ENCODE results near the gene CNGB1. TPM values are rescaled to one million over a fixed set of nuclear protein-coding genes. Genes with fewer than 3 reads are reported as not detected.

Gene CNGB1
- total RNA-seq, 1 donor from 2014 or later = not detected

- DNase-seq (ENCODE audit: low spot score) = no peak
- Mint-ChIP-seq H3K9me3 (ENCODE audit: unreplicated experiment) (no peaks in the 10 kb centered on the region), H3K4me3 (ENCODE audit: unreplicated experiment) (no peak overlapping the region), H3K27me3 (ENCODE audit: unreplicated experiment) (peaks cover 16% of the 10 kb centered on the region), H3K36me3 (ENCODE audit: low read depth, unreplicated experiment) (peaks cover 32% of the 10 kb centered on the region), H3K27ac (ENCODE audit: unreplicated experiment) (no peak overlapping the region), H3K4me1 (ENCODE audit: unreplicated experiment) (peaks cover 11% of the 10 kb centered on the region)
- TF ChIP-seq CTCF (IDR thresholded peaks at IDR 0.05; ENCODE audit: unreplicated experiment) = no peak
Measured at GRCh38 chr16:58002936-58003335, 32.0 kb upstream of the CNGB1 start.

DNA sequence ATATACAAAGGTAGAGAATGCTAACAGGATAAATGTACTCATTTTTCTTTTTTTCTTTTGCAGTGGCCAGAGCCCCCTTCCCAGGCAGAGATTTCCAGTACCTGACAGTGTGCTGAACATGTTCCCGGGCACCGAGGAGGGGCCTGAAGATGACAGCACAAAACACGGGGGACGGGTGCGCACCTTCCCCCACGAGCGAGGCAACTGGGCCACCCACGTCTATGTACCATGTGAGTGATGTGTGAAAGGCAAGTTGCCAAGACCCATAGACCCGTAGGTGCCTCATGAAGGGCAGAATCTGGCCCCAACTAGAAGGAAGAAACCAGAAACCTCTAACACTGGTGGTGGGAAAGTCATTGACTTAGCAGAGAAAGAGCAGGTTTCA is 31.5 kb upstream of the CNGB1 start:
- H3K9me3 Mint-ChIP-seq (ENCODE audit: unreplicated experiment) = no peaks in the 10 kb centered on the region
- peak overlapping the region; percentile 91 for H3K4me3 Mint-ChIP-seq (ENCODE audit: unreplicated experiment)
- TF ChIP-seq CTCF (IDR thresholded peaks at IDR 0.05; ENCODE audit: unreplicated experiment) = no peak
- peaks cover 11% of the 10 kb centered on the region for H3K4me1 Mint-ChIP-seq (ENCODE audit: unreplicated experiment)
- H3K27me3 Mint-ChIP-seq (ENCODE audit: unreplicated experiment) = peaks cover 16% of the 10 kb centered on the region
- no peak overlapping the region for H3K27ac Mint-ChIP-seq (ENCODE audit: unreplicated experiment)
- H3K36me3 Mint-ChIP-seq (ENCODE audit: low read depth, unreplicated experiment) = peaks cover 34% of the 10 kb centered on the region
- DNase-seq (ENCODE audit: low spot score) = no peak

DNA sequence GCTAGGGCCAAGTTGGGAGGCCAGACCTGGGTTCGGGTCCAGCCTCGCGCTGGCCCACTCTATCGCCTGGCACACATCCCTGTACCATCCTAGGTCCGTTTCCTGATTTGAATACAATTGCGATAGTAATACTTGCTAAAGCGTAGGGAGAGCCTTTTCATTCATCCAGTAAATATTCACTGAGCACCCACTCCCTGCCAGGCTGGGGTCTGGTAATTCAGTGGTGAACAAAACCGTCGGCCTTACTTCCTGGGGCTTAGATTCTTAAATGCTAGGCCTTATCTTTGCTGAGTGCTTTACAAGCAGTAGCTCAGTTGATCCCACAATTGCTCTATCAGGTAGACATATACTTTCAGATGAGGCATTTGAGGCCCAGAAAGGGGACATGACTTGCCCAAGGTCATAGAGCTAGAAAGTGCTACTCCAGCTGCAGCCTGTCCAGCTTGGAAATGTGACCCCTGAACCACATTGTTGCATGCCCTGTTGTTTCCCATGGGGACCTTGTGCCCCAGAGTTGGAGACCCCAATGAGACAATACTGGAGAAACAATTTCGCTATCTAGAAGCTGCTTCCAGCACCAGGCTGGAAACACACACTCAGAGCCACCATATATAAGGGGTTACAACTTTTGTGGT is 31.0 kb upstream of the CNGB1 start:
- Mint-ChIP-seq H3K27ac (ENCODE audit: unreplicated experiment) (peak overlapping the region; percentile 67), H3K4me3 (ENCODE audit: unreplicated experiment) (peak overlapping the region; percentile 91), H3K4me1 (ENCODE audit: unreplicated experiment) (peaks cover 11% of the 10 kb centered on the region), H3K27me3 (ENCODE audit: unreplicated experiment) (peaks cover 16% of the 10 kb centered on the region), H3K9me3 (ENCODE audit: unreplicated experiment) (no peaks in the 10 kb centered on the region), H3K36me3 (ENCODE audit: low read depth, unreplicated experiment) (peaks cover 33% of the 10 kb centered on the region)
- no peak for TF ChIP-seq CTCF (IDR thresholded peaks at IDR 0.05; ENCODE audit: unreplicated experiment)
- DNase-seq (ENCODE audit: low spot score) = no peak

- peaks cover 11% of the 10 kb centered on the region for H3K4me1 Mint-ChIP-seq (ENCODE audit: unreplicated experiment)
- H3K9me3 Mint-ChIP-seq (ENCODE audit: unreplicated experiment) = no peaks in the 10 kb centered on the region
- peak within 1 kb of the TSS; percentile 67 for H3K27ac Mint-ChIP-seq (ENCODE audit: unreplicated experiment)
- peaks cover 16% of the 10 kb centered on the region for H3K27me3 Mint-ChIP-seq (ENCODE audit: unreplicated experiment)
- TF ChIP-seq CTCF (IDR thresholded peaks at IDR 0.05; ENCODE audit: unreplicated experiment) = peak; percentile 65
- H3K4me3 Mint-ChIP-seq (ENCODE audit: unreplicated experiment) = peak within 1 kb of the TSS; percentile 91
- peak; percentile 91 for DNase-seq (ENCODE audit: low spot score)
- H3K36me3 Mint-ChIP-seq (ENCODE audit: low read depth, unreplicated experiment) = peaks cover 29% of the 10 kb centered on the region
Measured at GRCh38 chr16:58000706-58001676, 30.1 kb upstream of the CNGB1 start, which contains the start of gene USB1. TSS of gene USB1 (plus strand) at chr16:58001407. CDS start at chr16:58001484, 77 bp downstream.
